Suprapubic skin (tissue), 3 donors: Measurements from ENCODE around the gene SORCS1.

Experiments
- CTCF ChIP-seq, 2 donors: fragments of 200-600 bp in 1 of 2; fragments of 450-650 bp in 1 of 2; sonication (generic) in 1 of 2; IDR thresholded peaks; one replicate each; pipeline ENCODE4 v1.5.1; 2016 to 2019; ENCODE audit warnings: antibody characterized with exemption in 2 of 2, mild to moderate bottlenecking in 1 of 2, moderate library complexity in 1 of 2
- POLR2A ChIP-seq, 2 donors: fragments of 450-650 bp; IDR thresholded peaks; one replicate each; pipeline ENCODE4 v1.6.1; 2017; ENCODE audit warnings: antibody characterized with exemption in 2 of 2, mild to moderate bottlenecking in 2 of 2, moderate library complexity in 2 of 2

- TF ChIP-seq POLR2A (IDR thresholded peaks at IDR 0.05): no peak
- no peak for TF ChIP-seq CTCF (IDR thresholded peaks at IDR 0.05)
These were observed 266.8 kb downstream of the SORCS1 start for GRCh38 chr10:106897719-106898118.
